MM.1S (cell line): ENCODE results near the gene METTL2A.
"Not testable (repeated sequence)": the region's sequence is repeated elsewhere in the genome, so short reads cannot be mapped to it uniquely, and the experiment has no call there.

Experiments used
- DNase-seq: peaks from one replicate; pipeline ENCODE4 v3.0.0-alpha.2; 2015
- H2AFZ ChIP-seq: fragments of 300-600 bp; sonication (generic); 2 replicates; pipeline ENCODE4 v1.6.0; 2016; ENCODE audit warnings: antibody characterized with exemption, low read length
- H3F3A ChIP-seq: fragments of 300-600 bp; sonication (generic); 2 replicates; pipeline ENCODE4 v1.6.1; 2016; ENCODE audit warnings: mild to moderate bottlenecking, antibody characterized with exemption, low read length, moderate library complexity, mixed read lengths; ENCODE audit not compliant: insufficient read depth
- H3K27ac ChIP-seq: fragments of 300-600 bp; sonication (generic); 2 replicates; pipeline ENCODE4 v1.5.1; 2016; ENCODE audit warnings: mild to moderate bottlenecking, low read length
- H3K27me3 ChIP-seq: fragments of 300-600 bp; sonication (generic); replicated peaks from 2 replicates; pipeline ENCODE4 v1.6.0; 2016; ENCODE audit warnings: low read length; ENCODE audit not compliant: insufficient read depth
- H3K36me3 ChIP-seq: fragments of 300-600 bp; sonication (generic); replicated peaks from 2 replicates; pipeline ENCODE4 v1.6.1; 2016; ENCODE audit warnings: mild to moderate bottlenecking, low read length, mixed read lengths; ENCODE audit not compliant: insufficient read depth
- H3K4me1 ChIP-seq: fragments of 300-600 bp; sonication (generic); 2 replicates; pipeline ENCODE4 v1.6.1; 2016; ENCODE audit warnings: low read length, mixed read lengths
- H3K4me2 ChIP-seq: fragments of 300-600 bp; sonication (generic); 2 replicates; pipeline ENCODE4 v1.6.0; 2016; ENCODE audit warnings: low read depth, low read length
- H3K4me3 ChIP-seq: fragments of 300-600 bp; sonication (generic); 2 replicates; pipeline ENCODE4 v1.5.1; 2016; ENCODE audit warnings: low read length, mixed read lengths
- H3K79me2 ChIP-seq: fragments of 300-600 bp; sonication (generic); 2 replicates; pipeline ENCODE4 v1.6.1; 2016; ENCODE audit warnings: mixed run types, low read length, mixed read lengths
- H3K9ac ChIP-seq: fragments of 300-600 bp; sonication (generic); 2 replicates; pipeline ENCODE4 v1.6.1; 2016; ENCODE audit warnings: low read length, mixed read lengths
- H3K9me2 ChIP-seq: fragments of 300-600 bp; sonication (generic); replicated peaks from 2 replicates; pipeline ENCODE4 v1.6.1; 2016; ENCODE audit warnings: mild to moderate bottlenecking, low read length, mixed read lengths; ENCODE audit not compliant: insufficient read depth
- H3K9me3 ChIP-seq: fragments of 300-600 bp; sonication (generic); replicated peaks from 2 replicates; pipeline ENCODE4 v1.6.1; 2016; ENCODE audit warnings: mild to moderate bottlenecking, low read length, mixed read lengths; ENCODE audit not compliant: insufficient read depth
- H4K20me1 ChIP-seq: fragments of 300-600 bp; sonication (generic); 2 replicates; pipeline ENCODE4 v1.6.1; 2016; ENCODE audit warnings: mild to moderate bottlenecking, low read length, moderate library complexity, mixed read lengths; ENCODE audit not compliant: insufficient read depth
- EZH2 ChIP-seq: fragments of 300-600 bp; sonication (generic); optimal IDR thresholded peaks from 2 replicates; pipeline ENCODE3; 2017; ENCODE audit warnings: low read depth, mild to moderate bottlenecking, antibody characterized with exemption, low read length, mixed read lengths
- EZH2phosphoT487 ChIP-seq: fragments of 300-600 bp; sonication (generic); IDR thresholded peaks from 2 replicates; pipeline ENCODE4 v1.6.1; 2018; ENCODE audit warnings: antibody characterized with exemption, low read length
- TF ChIP-seq, protein P1 (sequence below): fragments of 300-600 bp; sonication (generic); IDR thresholded peaks from 2 replicates; pipeline ENCODE4 v1.5.1; 2016; ENCODE audit warnings: antibody characterized with exemption, low read length, mixed read lengths

METTL2A gene

GRCh38 chr17:62423647-62424461 lies at the start of gene METTL2A:
Gene METTL2A, plus strand, starts transcription at chr17:62423897. Its CDS starts 6 bp downstream, at chr17:62423903.
- peak within 1 kb of the TSS; percentile 73; the same call in 1 of the 2 replicates for H3K27ac ChIP-seq
- H3K36me3 ChIP-seq, H4K20me1 ChIP-seq, H3K4me1 ChIP-seq, H3F3A ChIP-seq, H3K27me3 ChIP-seq, H3K9me2 ChIP-seq, H3K9me3 ChIP-seq: not testable (repeated sequence)
- DNase-seq = peak; percentile 93
- H3K4me2 ChIP-seq = peak within 1 kb of the TSS; percentile 86
- H3K9ac ChIP-seq = peak within 1 kb of the TSS; percentile 79
- H3K4me3 ChIP-seq = peak within 1 kb of the TSS; percentile 73
- H3K79me2 ChIP-seq = peaks cover 23% of the 10 kb centered on the region
- H2AFZ ChIP-seq = peak within 1 kb of the TSS; percentile 69
- TF ChIP-seq, protein P1, sequence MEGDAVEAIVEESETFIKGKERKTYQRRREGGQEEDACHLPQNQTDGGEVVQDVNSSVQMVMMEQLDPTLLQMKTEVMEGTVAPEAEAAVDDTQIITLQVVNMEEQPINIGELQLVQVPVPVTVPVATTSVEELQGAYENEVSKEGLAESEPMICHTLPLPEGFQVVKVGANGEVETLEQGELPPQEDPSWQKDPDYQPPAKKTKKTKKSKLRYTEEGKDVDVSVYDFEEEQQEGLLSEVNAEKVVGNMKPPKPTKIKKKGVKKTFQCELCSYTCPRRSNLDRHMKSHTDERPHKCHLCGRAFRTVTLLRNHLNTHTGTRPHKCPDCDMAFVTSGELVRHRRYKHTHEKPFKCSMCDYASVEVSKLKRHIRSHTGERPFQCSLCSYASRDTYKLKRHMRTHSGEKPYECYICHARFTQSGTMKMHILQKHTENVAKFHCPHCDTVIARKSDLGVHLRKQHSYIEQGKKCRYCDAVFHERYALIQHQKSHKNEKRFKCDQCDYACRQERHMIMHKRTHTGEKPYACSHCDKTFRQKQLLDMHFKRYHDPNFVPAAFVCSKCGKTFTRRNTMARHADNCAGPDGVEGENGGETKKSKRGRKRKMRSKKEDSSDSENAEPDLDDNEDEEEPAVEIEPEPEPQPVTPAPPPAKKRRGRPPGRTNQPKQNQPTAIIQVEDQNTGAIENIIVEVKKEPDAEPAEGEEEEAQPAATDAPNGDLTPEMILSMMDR = peak; percentile 38

- Histone ChIP-seq H3K9ac (no peak within 1 kb of the TSS), H2AFZ (no peak within 1 kb of the TSS), H3K4me1 (no peaks in the 10 kb centered on the region), H3K4me3 (no peak within 1 kb of the TSS), H3K4me2 (no peak within 1 kb of the TSS), H3K36me3 (no peaks in the 10 kb centered on the region), H3K9me2 (no peaks in the 10 kb centered on the region), H3K27me3 (no peaks in the 10 kb centered on the region), H3F3A (no peaks in the 10 kb centered on the region), H3K79me2 (no peaks in the 10 kb centered on the region), H3K27ac (no peak within 1 kb of the TSS), H3K9me3 (no peaks in the 10 kb centered on the region), H4K20me1 (no peaks in the 10 kb centered on the region)
- TF ChIP-seq EZH2phosphoT487 = no peak
- TF ChIP-seq, protein P1 = no peak
- DNase-seq = no peak
Observed at GRCh38 chr17:62380253-62380652, 43.4 kb upstream of the METTL2A start, which contains the start of gene EFCAB3. Gene EFCAB3, plus strand, starts transcription at chr17:62380553. Its CDS starts 2,427 bp downstream, at chr17:62382980.

GRCh38 chr17:62381561-62381960 lies 42.1 kb upstream of the METTL2A start:
- Histone ChIP-seq H3F3A (no peaks in the 10 kb centered on the region), H2AFZ (no peak overlapping the region)

More at GRCh38 chr17:62381561-62381960, 42.1 kb upstream of the METTL2A start:
- Histone ChIP-seq H3K9ac (no peak overlapping the region), H3K4me1 (no peaks in the 10 kb centered on the region), H3K9me2 (no peaks in the 10 kb centered on the region), H3K36me3 (no peaks in the 10 kb centered on the region), H4K20me1 (no peaks in the 10 kb centered on the region), H3K9me3 (no peaks in the 10 kb centered on the region), H3K4me3 (no peak overlapping the region), H3K27me3 (no peaks in the 10 kb centered on the region), H3K4me2 (no peak overlapping the region), H3K79me2 (no peaks in the 10 kb centered on the region), H3K27ac (no peak overlapping the region)
- DNase-seq = no peak
- TF ChIP-seq EZH2 (no peak), EZH2phosphoT487 (no peak)
- TF ChIP-seq, protein P1 = no peak
